NT2/D1 (cell line): Measurements from ENCODE around the gene FAM234A.

Experiments
- SUZ12 ChIP-seq: IDR thresholded peaks from 2 replicates; pipeline ENCODE4 v1.6.1; 2011; ENCODE audit not compliant: insufficient read length, insufficient read depth; ENCODE audit errors: extremely low read depth
- YY1 ChIP-seq: IDR thresholded peaks from 2 replicates; pipeline ENCODE4 v1.6.1; 2011; ENCODE audit not compliant: insufficient read length, insufficient read depth
- ZNF274 ChIP-seq: IDR thresholded peaks from 2 replicates; pipeline ENCODE4 v1.6.1; 2011; ENCODE audit warnings: mild to moderate bottlenecking, low read depth, low read length

DNA sequence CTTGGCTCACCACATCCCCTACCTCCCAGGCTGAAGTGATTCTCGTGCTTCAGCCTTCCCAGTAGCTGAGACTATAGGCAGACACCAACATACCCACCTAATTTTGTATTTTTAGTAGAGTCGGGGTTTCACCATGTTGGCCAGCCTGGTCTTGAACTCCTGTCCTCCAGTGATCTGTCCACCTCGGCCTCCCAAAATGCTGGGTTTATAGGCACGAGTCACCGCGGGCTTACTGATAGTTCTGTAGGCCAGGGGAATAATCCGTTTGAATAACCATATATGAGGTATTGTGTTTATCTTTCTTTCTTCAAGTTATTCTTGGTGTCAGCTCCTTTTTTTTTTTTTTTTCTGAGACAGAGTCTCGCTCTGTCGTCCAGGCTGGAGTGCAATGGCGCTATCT lies 7.7 kb downstream of the FAM234A start:
- TF ChIP-seq ZNF274, result no peak
- no peak for TF ChIP-seq YY1
- no peak for TF ChIP-seq SUZ12
